Stimulated activated CD8-positive, alpha-beta memory T cell treated with anti-CD3 and anti-CD28 coated beads, Interleukin-7, amount 100 ng/mL, for 24 hours (primary cell): ENCODE data around the gene SCGB1C2.
"Not testable (repeated sequence)": the region's sequence is repeated elsewhere in the genome, so short reads cannot be mapped to it uniquely, and the experiment has no call there.

Source experiments
- DNase-seq: peaks from one replicate; pipeline ENCODE4 v3.0.0-alpha.2; 2020; ENCODE audit warnings: low read depth

SCGB1C2 gene

GRCh38 chr17:149231-149630 is 11.9 kb downstream of the SCGB1C2 start:
- DNase-seq, result no peak

DNA sequence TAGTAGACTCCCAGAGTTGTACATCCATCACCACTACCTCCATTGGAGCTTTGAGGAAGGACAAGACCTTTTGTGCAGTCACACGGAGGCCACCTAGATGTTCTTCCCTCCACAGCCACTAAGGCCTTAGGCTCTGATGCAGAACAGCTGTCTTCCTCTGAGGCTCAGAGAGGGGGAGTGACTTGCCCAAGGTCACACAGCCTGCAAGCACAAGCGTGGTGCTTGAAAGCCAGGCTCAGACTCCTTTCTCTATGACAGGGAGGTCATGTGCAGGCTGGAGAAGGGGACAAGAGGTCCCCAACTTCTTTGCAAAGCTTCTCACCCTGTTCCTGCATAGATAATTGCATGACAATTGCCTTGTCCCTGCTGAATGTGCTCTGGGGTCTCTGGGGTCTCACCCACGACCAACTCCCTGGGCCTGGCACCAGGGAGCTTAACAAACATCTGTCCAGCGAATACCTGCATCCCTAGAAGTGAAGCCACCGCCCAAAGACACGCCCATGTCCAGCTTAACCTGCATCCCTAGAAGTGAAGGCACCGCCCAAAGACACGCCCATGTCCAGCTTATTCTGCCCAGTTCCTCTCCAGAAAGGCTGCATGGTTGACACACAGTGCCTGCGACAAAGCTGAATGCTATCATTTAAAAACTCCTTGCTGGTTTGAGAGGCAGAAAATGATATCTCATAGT is 12.7 kb downstream of the SCGB1C2 start:
- DNase-seq, result no peak

DNA sequence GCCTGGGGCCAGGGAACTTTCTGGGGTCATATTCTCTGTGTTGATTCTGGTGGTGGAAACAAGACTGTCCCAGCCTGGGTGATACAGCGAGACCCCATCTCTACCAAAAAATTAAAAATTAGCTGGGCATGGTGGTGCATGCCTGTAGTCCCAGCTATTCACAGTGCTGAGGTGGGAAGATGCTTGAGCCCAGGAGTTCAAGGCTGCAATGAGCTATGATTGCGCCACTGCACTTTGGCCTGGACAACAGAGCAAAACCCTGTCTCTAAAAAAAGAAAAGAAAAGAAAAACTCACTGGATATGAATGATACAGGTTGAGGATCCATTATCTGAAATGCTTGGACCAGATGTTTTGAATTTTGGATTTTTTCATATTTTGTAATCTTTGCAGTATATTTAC is 13.6 kb downstream of the SCGB1C2 start:
- DNase-seq, result no peak

DNA sequence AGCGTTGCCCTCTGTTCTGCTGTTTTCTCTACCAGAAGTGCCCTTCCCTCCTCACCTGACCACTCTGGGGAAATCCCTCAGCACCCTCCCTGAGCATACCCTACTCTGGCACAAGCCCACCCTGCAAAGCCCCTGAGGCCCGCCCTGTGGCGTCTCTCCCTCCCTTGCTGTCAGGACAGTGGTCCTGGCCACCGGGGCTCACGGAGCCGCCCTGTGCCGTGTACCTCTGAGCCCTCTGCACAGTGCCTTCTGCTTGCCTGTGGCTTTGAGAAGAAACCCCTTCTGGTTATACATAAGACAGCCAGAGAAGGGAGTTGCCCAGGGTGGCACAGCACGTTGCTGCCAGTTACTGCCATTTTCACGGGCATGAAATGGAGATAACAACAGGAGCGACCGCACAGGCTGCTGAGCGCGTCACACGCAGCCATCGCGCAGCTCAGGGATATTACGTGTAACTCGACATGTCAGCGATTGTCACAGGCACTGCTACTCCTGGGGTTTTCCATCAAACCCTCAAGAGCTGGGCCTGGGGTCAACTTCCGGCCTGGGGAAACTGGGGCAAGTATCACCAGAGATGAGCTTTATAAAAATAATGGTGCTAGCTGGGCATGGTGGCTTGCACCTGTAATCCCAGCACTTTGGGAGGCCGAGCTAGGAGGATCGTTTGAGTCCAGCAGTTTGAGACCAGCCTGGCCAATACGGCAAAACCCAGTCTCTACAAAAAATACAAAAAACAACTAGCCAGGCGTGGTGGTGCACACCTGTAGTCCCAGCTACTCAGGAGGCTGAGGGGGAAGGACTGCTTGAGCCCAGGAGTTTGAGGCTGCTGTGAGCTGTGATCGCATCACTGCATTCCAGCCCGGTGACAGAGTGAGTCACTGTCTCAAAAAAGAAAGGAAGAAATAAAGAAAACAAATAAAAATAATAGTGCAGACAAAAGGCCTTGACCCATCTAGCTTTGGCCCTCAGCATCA is 14.8 kb downstream of the SCGB1C2 start:
- DNase-seq, result no peak

- DNase-seq, result no peak
Measured at GRCh38 chr17:152860-153420, 15.6 kb downstream of the SCGB1C2 start.

DNA sequence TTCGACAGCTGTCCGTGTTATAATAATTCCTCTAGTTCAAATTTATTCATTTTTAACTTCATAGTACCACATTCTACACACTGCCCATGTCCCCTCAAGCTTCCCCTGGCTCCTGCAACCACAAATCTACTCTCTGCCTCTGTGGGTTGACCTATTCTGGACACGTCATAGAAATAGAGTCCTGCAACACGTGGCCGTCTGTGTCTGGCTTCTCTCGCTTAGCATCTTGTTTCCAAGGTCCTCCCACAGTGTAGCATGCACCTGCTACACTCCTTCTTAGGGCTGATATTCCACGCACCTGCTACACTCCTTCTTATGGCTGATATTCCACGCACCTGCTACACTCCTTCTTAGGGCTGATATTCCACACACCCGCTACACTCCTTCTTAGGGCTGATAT is 16.5 kb downstream of the SCGB1C2 start:
- DNase-seq, result no peak

DNA sequence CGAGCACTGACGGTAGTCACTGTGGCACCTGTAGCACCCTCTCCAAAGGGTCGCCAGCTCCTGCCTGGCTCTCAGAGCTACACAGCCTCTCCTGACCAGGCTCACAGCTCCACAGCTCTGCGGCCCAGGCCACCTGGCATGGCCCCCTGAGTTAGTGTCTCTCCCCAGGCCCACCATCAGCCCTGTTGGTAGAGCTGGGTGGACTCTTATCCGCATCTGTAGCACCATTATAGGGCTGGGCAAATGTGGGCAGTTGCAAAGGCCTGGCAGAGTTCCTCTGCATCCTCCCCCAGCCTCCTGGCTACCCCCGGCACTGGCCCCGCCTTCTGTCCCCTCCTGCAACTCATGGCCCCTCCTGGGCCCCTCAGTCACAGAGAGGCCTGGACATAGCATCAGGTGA is 18.2 kb downstream of the SCGB1C2 start:
- DNase-seq, result no peak

- DNase-seq, result no peak
Measured at GRCh38 chr17:156094-156621, 18.8 kb downstream of the SCGB1C2 start.

DNA sequence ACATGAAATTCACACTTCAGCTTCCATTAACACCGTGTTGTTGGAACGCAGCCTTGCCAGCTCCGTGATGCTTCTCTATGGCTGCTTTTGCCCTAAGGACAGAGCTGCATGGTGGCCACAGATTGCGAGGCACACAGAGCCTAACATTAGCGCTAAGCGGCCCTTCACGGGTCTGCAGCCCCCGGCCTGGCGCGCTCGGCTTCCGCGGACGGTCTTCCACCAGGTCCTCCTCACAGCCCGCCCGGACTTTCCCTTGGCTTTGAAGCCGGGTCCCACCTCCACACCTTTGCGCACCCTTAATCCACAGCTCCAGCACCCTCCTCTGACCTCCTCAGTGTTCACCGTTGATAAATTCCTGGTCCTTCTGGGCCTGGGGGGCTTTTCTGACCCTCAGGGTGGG is 19.6 kb downstream of the SCGB1C2 start:
- no peak for DNase-seq

GRCh38 chr17:157901-158300 is 20.5 kb downstream of the SCGB1C2 start:
- DNase-seq, result no peak

GRCh38 chr17:158379-158778 is 21.0 kb downstream of the SCGB1C2 start:
- no peak for DNase-seq

DNA sequence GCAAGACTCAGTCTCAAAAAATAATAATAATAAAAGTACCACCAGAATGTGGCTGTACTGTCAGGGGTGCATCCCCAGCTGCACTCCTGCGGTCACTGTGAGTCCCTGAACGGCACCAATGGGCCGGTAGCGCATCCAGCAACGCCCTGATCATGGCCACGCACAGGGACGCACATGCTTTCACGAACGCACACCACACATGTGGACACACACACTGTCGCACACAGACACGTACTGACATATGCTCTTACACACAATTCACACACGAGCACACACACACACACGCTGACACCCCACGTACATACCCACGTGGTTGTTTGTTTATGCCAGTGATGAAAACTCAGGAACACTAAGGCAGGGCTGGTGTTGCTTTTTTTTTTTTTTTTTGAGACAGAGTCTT is 22.2 kb downstream of the SCGB1C2 start:
- DNase-seq, result no peak

DNA sequence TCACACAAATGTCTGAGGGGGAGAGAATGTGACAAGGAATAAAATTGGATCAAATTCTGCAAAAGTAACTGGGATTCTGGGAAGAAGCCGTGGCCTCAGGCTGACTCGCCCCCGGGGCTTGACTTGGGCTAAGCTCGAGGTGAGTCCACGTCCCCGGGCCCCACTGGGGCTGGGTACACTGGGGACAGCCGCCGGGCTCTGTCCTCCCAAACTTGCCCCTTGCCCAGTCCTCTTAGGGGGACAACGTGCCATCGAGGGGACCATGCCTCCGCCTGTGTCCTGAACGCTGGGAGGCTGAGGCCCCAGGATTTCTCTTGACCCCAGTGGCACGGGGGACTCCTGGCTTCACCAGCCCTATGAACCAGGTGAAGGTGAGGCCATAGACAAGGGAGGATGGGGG is 23.0 kb downstream of the SCGB1C2 start:
- no peak for DNase-seq

DNA sequence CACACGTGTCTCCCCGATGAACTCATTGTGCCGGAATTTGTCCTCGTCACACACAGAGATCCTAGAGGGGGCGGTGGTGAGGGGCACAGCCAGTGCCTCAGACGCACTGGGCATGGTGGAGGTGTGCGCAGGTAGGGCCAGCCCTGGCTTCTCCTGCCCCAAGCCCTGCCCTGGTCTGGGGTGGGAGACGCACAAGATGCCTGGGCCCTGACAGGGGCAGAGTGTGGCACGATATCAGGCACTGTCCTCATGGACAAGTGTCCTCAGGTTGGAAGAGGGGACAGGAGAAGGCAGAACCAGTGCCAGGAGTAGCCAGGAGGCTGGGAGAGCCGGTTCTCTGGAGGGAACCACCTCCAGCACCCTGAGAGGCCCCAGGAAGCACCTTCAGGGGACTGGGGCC is 24.1 kb downstream of the SCGB1C2 start:
- DNase-seq, result no peak

DNA sequence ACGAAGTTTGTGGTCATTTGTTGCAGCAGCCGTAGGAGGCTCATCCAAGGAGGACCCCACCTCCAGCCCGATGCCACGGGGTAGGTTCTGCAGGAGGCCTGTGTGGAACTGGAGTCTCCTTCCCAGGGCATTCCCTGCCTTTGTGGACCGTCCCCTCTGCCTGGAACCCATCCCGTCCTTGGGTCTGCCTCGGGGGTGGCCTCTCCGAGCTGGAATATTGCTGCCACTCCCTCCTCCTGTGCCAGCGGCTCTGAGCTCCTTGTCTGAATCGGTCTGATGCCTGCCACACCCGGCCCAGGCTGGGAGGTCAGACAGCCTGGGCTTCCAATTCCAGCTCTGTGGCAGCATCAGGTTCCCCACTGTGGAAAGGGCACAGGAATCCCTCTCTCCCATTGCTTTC is 25.3 kb downstream of the SCGB1C2 start:
- no peak for DNase-seq

GRCh38 chr17:163514-164098 is 26.2 kb downstream of the SCGB1C2 start:
- DNase-seq, result no peak

- no peak for DNase-seq
Measured at GRCh38 chr17:164303-165235, 27.2 kb downstream of the SCGB1C2 start.

DNA sequence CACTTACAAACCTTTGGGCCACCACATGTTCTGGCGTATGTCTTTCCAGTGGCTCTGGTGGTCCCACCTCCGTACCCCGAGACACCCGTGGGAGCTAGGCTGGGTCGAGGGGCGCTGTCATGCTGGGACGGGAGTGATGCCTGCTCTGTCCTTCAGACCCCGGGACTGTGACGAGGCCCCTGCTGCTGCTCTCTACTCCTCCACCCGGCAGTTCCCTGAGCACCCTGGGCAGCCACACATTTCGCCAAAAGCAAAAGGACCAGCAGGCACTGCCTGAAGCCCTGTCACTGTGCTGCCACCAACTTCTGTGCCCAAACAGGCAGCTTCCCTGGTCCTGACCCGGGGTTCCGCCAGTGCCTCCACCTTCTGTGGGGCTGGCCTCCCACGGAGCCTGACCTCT is 28.6 kb downstream of the SCGB1C2 start:
- no peak for DNase-seq

DNA sequence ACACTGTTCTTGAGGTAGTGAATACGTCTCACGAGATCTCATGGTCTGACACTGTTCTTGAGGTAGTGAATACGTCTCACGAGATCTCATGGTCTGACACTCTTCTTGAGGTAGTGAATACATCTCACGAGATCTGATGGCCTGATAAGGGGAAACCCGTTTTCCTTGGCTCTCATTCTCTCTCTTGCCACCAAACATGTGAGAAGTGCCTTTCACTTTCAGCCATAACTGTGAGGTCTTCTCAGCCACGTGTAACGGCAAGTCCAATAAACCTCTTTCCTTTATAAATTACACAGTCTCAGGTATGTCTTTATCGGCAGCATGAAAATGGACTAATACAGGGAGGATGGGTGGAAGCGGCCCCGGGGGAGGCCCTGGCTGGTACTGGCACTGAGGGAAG is 31.2 kb downstream of the SCGB1C2 start:
- not testable (repeated sequence) for DNase-seq

DNA sequence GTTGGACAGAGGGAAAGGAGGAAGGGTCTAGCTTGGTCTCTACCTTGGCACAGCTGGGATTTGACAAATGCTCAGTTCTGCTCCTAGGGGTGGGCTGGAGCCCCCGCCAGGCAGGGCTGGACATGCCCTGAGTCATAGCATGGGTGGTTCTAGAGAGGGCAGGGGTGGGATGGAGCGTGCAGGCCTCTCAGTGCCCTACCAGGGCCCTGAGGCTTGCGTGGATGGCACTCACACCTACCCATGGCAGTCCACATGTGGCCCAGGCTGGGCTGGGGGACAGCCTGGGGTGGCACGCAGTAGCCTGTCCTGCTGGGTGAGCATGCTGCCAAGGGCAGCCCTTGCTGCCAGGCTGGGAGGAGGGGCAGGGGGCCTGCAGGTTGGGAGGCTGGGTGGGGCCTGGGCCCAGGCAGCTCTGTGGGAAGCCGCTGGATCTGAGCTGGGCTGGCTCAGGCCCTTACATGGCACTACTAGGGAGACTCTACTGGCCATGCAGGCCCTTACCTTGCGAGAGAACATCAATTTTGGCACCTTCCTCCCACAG is 32.8 kb downstream of the SCGB1C2 start:
- no peak for DNase-seq

GRCh38 chr17:171871-172270 is 34.5 kb downstream of the SCGB1C2 start:
- no peak for DNase-seq
